ENCODE results near the gene TSPAN5. TPM values are rescaled to one million over a fixed set of nuclear protein-coding genes. Genes with fewer than 3 reads are reported as not detected.

The TSPAN5 gene
- total RNA-seq, 2 donors from 2014 or later: 7.4 to 11.8 TPM

DNA sequence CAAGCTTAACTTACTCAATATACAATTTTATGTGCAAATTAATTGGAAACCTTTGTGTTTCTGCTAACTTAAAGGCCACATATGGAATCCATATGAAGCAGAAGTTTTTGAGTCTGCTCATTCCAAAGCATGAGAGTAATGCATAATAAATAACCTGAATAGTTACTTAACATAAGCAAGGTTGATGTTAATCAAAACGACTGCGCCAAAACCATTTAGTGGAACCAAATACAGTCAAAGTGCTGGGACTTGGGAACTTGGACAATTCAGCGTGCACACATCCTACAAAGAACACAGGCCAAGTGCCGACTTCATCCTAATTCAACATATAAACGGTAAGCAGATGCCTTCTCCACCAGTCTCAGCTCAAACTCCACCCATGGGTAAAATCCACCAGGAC is 17.0 kb downstream of the TSPAN5 start:
- Histone ChIP-seq H3K27me3 (ENCODE audit: control insufficient read depth, insufficient read depth, low read length, poor library complexity, severe bottlenecking) (no peaks in the 10 kb centered on the region), H3K27ac (ENCODE audit: low read depth, low read length) (no peak overlapping the region), H3K36me3 (ENCODE audit: control insufficient read depth, insufficient read depth, low read length) (no peaks in the 10 kb centered on the region), H3K9me3 (ENCODE audit: control insufficient read depth, low read length) (no peaks in the 10 kb centered on the region), H3K9ac (ENCODE audit: extremely low read depth, low read length, poor library complexity, severe bottlenecking) (no peak overlapping the region), H3K4me3 (ENCODE audit: low read length) (no peak overlapping the region), H3K4me1 (ENCODE audit: control insufficient read depth, insufficient read depth, low read length) (no peaks in the 10 kb centered on the region)
- no peak overlapping the region for H3K4me3 Mint-ChIP-seq
- no peaks in the 10 kb centered on the region for H3K9me3 Mint-ChIP-seq
- peaks cover 3% of the 10 kb centered on the region for H3K4me1 Mint-ChIP-seq
- 93 to 94% methylated on average over 5 of the region's 5 CpGs for WGBS, 2 experiments (ENCODE audit: insufficient coverage in 1 of 2, insufficient read length in 1 of 2)
- no peak for DNase-seq
- H3K27me3 Mint-ChIP-seq (ENCODE audit: insufficient read depth): no peaks in the 10 kb centered on the region
- H3K36me3 Mint-ChIP-seq (ENCODE audit: low read depth): no peaks in the 10 kb centered on the region
- TF ChIP-seq, protein P1, sequence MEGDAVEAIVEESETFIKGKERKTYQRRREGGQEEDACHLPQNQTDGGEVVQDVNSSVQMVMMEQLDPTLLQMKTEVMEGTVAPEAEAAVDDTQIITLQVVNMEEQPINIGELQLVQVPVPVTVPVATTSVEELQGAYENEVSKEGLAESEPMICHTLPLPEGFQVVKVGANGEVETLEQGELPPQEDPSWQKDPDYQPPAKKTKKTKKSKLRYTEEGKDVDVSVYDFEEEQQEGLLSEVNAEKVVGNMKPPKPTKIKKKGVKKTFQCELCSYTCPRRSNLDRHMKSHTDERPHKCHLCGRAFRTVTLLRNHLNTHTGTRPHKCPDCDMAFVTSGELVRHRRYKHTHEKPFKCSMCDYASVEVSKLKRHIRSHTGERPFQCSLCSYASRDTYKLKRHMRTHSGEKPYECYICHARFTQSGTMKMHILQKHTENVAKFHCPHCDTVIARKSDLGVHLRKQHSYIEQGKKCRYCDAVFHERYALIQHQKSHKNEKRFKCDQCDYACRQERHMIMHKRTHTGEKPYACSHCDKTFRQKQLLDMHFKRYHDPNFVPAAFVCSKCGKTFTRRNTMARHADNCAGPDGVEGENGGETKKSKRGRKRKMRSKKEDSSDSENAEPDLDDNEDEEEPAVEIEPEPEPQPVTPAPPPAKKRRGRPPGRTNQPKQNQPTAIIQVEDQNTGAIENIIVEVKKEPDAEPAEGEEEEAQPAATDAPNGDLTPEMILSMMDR (conservative IDR thresholded peaks at IDR 0.05): no peak
- no peak overlapping the region for H3K27ac Mint-ChIP-seq

DNA sequence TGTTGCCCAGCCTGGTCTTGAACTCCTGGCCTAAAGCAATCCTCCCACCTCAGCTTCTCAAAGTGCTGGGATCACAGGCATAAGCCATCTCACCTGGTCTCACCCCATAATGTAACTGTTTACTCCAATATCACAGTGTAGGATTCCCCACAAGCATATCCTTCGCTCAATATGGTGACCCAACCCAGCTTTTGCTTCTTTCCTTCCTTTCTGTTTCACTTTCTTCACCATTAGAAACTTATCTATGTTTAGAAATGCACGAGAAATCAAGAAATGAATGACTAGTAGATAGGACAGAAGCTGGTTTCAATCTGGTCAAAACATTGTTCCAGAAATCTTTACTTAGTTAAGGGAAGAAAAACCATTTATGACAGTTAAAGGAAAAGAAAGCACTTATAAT is 18.9 kb downstream of the TSPAN5 start:
- 98 to 100% methylated on average over 1 to 2 of the region's 2 CpGs for WGBS, 2 experiments (ENCODE audit: insufficient coverage in 1 of 2, insufficient read length in 1 of 2)
- Mint-ChIP-seq H3K27ac (no peak overlapping the region), H3K4me1 (no peaks in the 10 kb centered on the region), H3K9me3 (no peaks in the 10 kb centered on the region), H3K27me3 (ENCODE audit: insufficient read depth) (no peaks in the 10 kb centered on the region), H3K36me3 (ENCODE audit: low read depth) (no peaks in the 10 kb centered on the region), H3K4me3 (no peak overlapping the region)
- H3K4me1 ChIP-seq (ENCODE audit: control insufficient read depth, insufficient read depth, low read length): no peaks in the 10 kb centered on the region
- H3K27ac ChIP-seq (ENCODE audit: low read depth, low read length): no peak overlapping the region
- H3K9ac ChIP-seq (ENCODE audit: extremely low read depth, low read length, poor library complexity, severe bottlenecking): no peak overlapping the region
- no peak for DNase-seq
- no peaks in the 10 kb centered on the region for H3K36me3 ChIP-seq (ENCODE audit: control insufficient read depth, insufficient read depth, low read length)
- no peak overlapping the region for H3K4me3 ChIP-seq (ENCODE audit: low read length)
- TF ChIP-seq, protein P1 (conservative IDR thresholded peaks at IDR 0.05): no peak
- H3K27me3 ChIP-seq (ENCODE audit: control insufficient read depth, insufficient read depth, low read length, poor library complexity, severe bottlenecking): no peaks in the 10 kb centered on the region
- no peaks in the 10 kb centered on the region for H3K9me3 ChIP-seq (ENCODE audit: control insufficient read depth, low read length)

DNA sequence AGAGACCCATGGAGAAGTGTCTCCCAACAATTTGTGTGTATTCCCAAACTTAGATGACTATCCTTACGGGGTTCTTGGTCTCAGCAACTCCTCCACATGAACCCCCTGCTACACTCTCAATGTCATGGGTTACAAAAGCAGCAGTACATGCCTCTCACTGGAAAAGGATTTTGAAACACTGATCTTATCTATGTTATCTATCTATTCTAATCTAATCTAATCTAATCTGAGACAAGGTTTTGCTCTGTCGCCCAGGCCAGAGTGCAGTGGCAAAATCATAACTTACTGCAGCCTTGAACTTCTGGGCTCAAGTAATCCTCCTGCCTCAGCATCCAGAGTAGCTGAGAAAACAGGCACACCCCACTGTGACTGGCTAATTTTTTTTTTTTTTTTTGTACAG is 19.3 kb downstream of the TSPAN5 start:
- no peak overlapping the region for H3K27ac Mint-ChIP-seq
- H3K4me1 ChIP-seq (ENCODE audit: control insufficient read depth, insufficient read depth, low read length): no peaks in the 10 kb centered on the region
- TF ChIP-seq, protein P1 (conservative IDR thresholded peaks at IDR 0.05): no peak
- WGBS, 2 experiments (ENCODE audit: insufficient coverage in 1 of 2, insufficient read length in 1 of 2): 86 to 90% methylated on average over 1 to 2 of the region's 2 CpGs
- no peak overlapping the region for H3K27ac ChIP-seq (ENCODE audit: low read depth, low read length)
- H3K4me3 Mint-ChIP-seq: no peak overlapping the region
- no peaks in the 10 kb centered on the region for H3K27me3 ChIP-seq (ENCODE audit: control insufficient read depth, insufficient read depth, low read length, poor library complexity, severe bottlenecking)
- no peak overlapping the region for H3K9ac ChIP-seq (ENCODE audit: extremely low read depth, low read length, poor library complexity, severe bottlenecking)
- no peaks in the 10 kb centered on the region for H3K27me3 Mint-ChIP-seq (ENCODE audit: insufficient read depth)
- H3K36me3 ChIP-seq (ENCODE audit: control insufficient read depth, insufficient read depth, low read length): no peaks in the 10 kb centered on the region
- no peak overlapping the region for H3K4me3 ChIP-seq (ENCODE audit: low read length)
- no peaks in the 10 kb centered on the region for H3K36me3 Mint-ChIP-seq (ENCODE audit: low read depth)
- no peaks in the 10 kb centered on the region for H3K4me1 Mint-ChIP-seq
- H3K9me3 ChIP-seq (ENCODE audit: control insufficient read depth, low read length): no peaks in the 10 kb centered on the region
- H3K9me3 Mint-ChIP-seq: no peaks in the 10 kb centered on the region
- DNase-seq: no peak

Measured in endodermal cell (in vitro differentiated cells).